ENCODE results near the gene RDH5.

DNA sequence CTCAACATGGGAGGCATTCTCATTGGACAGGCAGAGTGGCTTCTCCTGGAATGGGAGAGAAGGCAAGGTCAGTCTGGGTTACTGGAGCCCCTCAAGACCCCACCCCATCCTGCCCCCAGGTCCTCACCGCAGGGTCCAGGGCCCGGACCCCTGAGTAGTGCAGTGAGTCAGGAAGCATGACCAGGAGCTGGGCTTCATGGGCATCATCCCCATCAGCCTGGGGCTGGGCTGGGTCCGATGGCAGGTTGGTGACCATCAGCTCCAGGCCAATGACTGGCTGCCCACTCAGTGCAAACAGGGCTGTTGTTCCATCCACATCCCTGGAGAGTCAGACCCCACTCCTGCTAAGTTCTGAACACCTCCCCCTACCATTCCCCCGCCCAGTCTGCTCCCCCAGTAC is 25.5 kb upstream of the RDH5 start:
- TF ChIP-seq, protein P1, sequence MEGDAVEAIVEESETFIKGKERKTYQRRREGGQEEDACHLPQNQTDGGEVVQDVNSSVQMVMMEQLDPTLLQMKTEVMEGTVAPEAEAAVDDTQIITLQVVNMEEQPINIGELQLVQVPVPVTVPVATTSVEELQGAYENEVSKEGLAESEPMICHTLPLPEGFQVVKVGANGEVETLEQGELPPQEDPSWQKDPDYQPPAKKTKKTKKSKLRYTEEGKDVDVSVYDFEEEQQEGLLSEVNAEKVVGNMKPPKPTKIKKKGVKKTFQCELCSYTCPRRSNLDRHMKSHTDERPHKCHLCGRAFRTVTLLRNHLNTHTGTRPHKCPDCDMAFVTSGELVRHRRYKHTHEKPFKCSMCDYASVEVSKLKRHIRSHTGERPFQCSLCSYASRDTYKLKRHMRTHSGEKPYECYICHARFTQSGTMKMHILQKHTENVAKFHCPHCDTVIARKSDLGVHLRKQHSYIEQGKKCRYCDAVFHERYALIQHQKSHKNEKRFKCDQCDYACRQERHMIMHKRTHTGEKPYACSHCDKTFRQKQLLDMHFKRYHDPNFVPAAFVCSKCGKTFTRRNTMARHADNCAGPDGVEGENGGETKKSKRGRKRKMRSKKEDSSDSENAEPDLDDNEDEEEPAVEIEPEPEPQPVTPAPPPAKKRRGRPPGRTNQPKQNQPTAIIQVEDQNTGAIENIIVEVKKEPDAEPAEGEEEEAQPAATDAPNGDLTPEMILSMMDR (IDR thresholded peaks at IDR 0.05): no peak
- TF ChIP-seq POLR2AphosphoS5 (IDR thresholded peaks at IDR 0.05): no peak
